Fibroblast of villous mesenchyme (primary cell): ENCODE measurements around the gene TNFRSF25. TPM values are rescaled to one million over a fixed set of nuclear protein-coding genes. Genes with fewer than 3 reads are reported as not detected.
"Not testable (repeated sequence)": the region's sequence is repeated elsewhere in the genome, so short reads cannot be mapped to it uniquely, and the experiment has no call there.

ENCODE experiments used
- DNase-seq: peaks from one replicate; pipeline ENCODE4 v3.0.0-alpha.2; 2010; ENCODE audit warnings: low read depth
- H3K4me3 ChIP-seq: 2 replicates; pipeline ENCODE4 v1.5.1; 2011; ENCODE audit warnings: low read depth, mild to moderate bottlenecking, low read length
- total RNA-seq: library from RNA; depleted of rRNA; stranded (reverse); fragments of >200 nt; gene quantifications from 2 replicates; pipeline ENCODE4 v1.2.3, GENCODE V29; 2012
- TF ChIP-seq, protein P1 (sequence below): IDR thresholded peaks from 2 replicates; pipeline ENCODE4 v1.5.1; 2012; ENCODE audit warnings: low read depth, mild to moderate bottlenecking, low read length; ENCODE audit not compliant: insufficient read depth

The TNFRSF25 gene
- total RNA-seq, 1 donor: 3.9 TPM

DNA sequence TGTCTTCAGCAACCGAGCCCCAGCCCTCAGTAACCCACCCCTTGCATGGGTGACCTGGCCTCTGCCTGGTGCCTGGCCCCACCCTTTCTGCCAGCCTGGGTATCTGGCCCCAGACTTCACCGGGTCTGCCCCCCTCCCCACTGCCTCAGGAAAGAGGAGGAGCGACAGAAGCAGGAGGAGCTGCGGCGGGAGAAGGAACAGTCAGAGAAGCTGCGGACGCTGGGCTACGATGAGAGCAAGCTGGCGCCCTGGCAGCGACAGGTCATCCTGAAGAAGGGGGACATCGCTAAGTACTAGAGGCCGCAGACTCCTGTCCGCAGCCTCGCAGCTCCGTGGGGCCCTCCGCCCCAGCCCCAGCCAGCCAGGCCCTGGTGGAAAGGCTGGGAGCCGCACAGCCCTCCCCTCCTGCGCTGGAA is 6.1 kb downstream of the TNFRSF25 start:
- TF ChIP-seq, protein P1, sequence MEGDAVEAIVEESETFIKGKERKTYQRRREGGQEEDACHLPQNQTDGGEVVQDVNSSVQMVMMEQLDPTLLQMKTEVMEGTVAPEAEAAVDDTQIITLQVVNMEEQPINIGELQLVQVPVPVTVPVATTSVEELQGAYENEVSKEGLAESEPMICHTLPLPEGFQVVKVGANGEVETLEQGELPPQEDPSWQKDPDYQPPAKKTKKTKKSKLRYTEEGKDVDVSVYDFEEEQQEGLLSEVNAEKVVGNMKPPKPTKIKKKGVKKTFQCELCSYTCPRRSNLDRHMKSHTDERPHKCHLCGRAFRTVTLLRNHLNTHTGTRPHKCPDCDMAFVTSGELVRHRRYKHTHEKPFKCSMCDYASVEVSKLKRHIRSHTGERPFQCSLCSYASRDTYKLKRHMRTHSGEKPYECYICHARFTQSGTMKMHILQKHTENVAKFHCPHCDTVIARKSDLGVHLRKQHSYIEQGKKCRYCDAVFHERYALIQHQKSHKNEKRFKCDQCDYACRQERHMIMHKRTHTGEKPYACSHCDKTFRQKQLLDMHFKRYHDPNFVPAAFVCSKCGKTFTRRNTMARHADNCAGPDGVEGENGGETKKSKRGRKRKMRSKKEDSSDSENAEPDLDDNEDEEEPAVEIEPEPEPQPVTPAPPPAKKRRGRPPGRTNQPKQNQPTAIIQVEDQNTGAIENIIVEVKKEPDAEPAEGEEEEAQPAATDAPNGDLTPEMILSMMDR: no peak
- H3K4me3 ChIP-seq: no peak overlapping the region
- no peak for DNase-seq

DNA sequence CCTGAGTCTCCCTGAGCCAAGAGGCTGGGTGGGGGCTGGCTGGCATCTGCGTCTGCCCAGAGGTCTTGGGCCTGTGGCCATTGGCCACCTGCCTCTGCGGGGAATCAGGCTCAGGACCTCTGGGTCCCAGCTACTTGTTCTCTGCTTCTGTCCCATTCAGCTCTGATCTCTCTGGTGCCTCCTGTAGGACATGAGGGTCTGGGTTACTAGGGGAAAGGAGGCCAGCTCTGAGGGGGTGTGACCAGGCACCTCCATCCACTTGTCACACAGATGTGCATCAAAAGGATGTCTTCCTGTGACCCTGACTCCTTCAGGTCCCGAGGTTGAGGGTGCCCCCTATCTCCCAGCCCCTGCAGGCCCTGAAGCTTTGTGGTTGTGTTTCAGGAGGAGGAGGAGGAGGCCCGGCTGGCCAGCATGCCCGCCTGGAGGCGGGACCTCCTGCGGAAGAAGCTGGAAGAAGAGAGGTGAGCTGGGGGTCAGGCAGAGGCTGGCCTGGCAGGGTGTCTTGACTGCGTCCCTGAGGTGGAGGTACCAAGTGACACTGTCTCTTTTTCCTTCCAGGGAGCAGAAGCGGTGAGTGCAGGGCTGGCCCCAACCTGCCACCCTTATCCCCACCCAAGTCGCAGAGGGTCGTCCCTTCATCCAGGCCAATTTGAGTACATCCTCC is 9.0 kb downstream of the TNFRSF25 start:
- no peak overlapping the region for H3K4me3 ChIP-seq
- no peak for DNase-seq
- TF ChIP-seq, protein P1: no peak

DNA sequence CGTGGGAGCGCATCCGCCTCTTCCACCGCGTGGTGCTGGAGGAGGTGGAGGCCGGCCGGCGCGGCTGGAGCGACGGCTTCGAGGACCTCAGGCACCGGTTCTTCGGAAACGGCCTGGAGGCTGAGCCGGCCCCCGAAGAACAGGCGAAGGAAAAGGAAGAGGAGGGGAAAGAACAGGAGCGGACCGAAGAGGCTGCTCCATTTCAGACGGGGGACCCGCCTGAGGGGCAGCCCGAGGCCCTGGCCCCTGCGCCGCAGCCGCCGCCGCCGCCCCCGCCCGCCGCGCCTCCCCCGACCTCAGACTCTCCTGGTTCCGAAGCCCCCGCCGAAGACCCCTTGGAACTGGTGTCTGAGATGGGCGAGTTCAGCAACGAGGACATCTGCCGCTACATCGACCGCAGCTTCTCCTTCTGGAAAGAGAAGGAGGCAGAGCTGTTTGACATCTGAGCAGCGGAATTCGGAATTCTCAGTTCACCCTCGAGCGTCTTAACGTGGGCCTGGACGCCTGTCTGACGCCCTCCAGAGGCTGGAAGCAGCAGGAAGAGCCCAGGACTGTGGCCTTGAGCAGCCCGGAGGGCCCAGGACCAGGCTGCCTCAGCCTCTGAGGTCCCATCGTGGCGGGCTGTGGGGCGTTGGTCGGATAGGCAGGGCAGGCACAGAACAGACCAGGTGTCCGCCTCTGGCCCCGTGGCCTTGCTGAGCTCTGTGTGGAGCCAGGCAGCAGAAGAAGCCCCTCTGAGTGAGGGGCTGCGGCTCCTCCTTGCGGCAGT is 10.0 kb downstream of the TNFRSF25 start:
- not testable (repeated sequence) for H3K4me3 ChIP-seq, DNase-seq

DNA sequence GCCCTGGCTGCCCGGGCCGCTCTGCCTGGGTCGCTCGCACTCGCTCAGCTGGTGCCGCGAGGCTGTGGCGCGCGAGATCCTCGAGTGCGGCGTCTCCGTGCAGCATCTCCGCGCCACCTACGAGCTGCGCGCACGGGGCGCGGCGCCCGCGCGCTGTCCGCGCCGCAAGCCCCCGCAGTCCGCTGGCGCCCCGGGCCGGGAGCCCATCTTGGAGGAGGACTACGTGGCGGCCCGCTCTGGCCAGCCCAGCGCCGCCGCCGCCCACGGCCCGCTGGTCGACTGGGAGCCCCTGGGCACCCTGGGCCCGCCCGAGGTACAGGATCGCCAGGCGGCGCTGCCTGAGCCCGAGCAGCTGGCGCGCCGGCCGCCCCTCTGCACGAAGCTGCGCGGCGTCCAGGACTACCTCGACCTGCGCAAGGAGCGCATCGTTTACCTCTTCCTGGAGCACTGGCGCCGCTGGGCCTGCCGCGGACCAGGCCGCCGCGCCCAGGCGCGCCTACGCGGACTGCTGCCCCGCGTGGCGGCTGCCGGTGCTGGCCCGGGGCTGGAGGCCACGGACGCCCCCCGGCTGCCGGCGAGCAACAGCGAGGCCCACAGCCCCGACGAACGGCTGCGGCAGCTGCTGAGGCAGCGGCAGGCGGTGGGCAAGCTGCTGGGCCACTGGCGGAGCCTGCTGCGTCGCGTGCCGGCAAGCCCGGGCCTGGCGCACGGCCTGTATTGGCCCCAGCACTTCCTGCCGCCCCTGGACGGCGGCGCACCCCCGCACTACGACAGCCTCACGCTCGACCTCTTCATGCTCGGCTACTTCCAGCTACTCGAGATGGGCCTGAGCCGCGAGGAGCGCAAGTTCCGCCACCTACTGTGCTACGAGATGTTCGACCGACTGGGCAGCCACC is 10.9 kb downstream of the TNFRSF25 start:
- DNase-seq: no peak
- TF ChIP-seq, protein P1: no peak

DNA sequence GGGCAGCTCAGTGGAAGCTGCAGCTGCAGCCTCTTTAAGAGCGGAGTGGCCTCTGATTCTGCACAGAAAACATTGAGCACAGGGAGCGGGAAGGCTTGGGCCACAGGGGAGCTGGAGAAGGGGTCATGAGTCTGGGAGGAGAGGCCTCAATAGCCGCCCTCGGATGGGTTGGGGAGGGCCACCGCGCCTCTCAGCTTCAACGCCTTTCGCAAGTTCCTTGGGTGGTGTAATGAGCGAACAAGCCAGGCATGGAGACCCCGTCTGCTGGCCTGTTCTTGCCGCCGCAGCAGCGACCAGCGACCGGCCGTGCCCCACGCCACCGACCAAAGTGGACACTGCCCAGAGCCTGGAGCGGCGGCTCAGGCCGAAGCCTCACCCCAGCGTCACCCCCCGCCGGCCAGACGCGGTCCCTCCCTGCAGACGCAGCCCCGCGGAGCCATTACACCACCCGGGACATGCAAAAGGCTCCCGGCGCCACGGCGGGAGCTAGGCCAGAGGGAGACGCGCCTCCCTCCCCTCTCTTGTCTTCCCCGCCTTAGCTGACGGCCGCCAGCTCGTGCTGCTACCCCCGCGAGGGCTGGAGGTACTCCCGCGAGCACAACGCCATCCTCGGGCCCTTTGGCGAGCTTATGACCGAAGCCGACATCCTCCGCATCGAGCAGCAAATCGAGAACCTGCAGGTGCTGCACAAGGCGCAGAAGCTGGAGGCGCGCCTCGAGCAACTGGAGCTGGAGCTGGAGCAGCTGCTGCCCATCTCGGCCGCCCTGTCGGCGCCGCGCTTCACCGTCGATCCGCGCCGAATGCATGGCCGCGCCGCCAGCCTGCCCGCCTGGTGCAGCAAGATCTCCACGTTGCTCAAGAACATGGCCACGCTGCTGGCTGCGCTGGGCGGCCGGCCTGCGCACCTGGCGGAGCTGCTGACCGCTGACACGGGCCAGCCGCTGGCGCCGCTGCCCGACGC is 11.8 kb downstream of the TNFRSF25 start:
- peak; percentile 6 for DNase-seq
- not testable (repeated sequence) for H3K4me3 ChIP-seq

More for the DNA sequence above, 10.9 kb downstream of the TNFRSF25 start:
- H3K4me3 ChIP-seq: no peak overlapping the region

DNA sequence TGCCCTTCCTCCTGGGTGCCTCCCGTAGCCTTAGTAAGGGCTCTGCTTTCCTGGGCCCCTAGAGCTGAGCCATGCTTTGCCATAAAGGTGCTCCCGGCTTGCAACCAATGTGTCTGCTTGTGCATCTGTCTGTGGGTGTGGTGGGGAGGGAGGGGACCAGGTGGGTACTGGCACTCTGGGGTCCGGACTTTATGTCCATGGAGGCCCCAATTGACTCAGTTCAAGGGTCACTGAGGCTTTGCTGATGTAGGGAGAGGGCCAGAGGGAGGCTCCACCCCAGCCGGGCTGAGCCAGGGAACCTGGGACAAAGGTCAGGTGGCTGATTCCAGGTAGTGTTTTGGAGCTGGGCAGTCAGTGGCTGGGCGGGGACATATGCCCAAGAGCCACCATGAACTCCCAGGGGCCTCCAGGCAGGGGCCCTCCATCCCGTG is 15.0 kb downstream of the TNFRSF25 start:
- TF ChIP-seq, protein P1: no peak
- H3K4me3 ChIP-seq: no peak overlapping the region
- DNase-seq: no peak

DNA sequence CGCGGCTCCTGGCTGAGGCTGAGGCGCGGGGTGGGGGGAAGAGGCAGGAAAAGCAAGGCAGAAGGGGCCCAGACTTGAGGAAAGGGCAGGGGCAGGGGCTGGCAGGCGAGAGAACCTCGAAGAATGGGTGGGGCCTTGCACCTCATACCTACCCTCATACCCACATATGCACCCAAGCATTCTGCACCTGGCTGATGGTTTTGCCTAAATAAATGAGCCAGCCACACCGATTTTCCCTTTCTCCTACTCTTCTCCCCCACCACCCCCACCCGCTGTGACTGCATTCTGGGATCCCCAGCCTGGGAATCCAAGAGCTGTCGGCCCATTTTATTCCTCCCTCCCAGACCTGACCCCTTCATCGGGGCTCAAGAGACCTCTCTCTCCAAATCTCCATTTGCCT is 15.5 kb downstream of the TNFRSF25 start:
- not testable (repeated sequence) for DNase-seq, H3K4me3 ChIP-seq
